GM21576 (cell line): Measurements from ENCODE around the gene CEP57.
"Not testable (repeated sequence)": the region's sequence is repeated elsewhere in the genome, so short reads cannot be mapped to it uniquely, and the experiment has no call there.

ENCODE experiments used
- ATAC-seq: cut with Tn5 transposase; IDR thresholded peaks from one replicate; pipeline ENCODE4 v1.9.1; 2021; ENCODE audit warnings: mild to moderate bottlenecking, moderate library complexity; ENCODE audit not compliant: unreplicated experiment

Gene CEP57

GRCh38 chr11:95795627-95796295, 5.5 kb downstream of the CEP57 start:
- ATAC-seq, result no peak

DNA sequence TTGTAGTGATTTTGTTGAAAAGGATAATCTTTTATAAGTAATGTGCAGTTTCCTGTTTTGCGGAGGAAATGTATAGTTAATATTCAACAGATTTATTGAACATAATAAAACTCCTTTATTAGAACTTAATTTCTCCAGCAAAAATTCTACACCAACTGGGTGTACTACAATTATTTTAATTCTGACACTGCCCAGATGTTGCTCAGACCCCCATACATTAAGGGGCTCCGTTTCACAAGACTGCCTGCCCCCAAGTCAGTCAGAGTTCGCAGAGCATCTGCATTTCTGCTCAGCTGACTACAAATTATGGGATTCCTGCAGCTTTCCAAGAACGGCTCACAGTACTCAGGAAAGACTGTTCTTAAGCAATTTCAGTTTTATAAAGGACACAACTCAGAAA, 6.2 kb downstream of the CEP57 start:
- no peak for ATAC-seq

- no peak for ATAC-seq
Measured at GRCh38 chr11:95799546-95799945, 9.2 kb downstream of the CEP57 start.

DNA sequence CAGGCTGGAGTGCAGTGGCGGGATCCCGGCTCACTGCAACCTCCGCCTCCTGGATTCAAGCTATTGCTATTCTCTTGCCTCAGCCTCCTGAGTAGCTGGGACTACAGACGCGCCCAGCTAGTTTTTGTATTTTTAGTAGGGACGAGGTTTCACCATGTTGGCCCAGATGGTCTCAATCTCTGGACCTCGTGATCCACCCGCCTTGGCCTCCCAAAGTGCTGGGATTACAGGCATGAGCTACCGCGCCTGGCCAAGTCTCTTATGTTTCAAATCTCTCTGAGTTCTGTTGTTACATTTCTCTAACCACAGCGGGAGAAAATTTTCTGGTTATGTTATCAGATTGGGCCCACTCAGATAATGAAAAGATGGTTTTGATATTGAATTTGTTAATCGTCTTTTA, 10.1 kb downstream of the CEP57 start:
- ATAC-seq, result no peak

- no peak for ATAC-seq
Measured at GRCh38 chr11:95802806-95803205, 12.5 kb downstream of the CEP57 start.

DNA sequence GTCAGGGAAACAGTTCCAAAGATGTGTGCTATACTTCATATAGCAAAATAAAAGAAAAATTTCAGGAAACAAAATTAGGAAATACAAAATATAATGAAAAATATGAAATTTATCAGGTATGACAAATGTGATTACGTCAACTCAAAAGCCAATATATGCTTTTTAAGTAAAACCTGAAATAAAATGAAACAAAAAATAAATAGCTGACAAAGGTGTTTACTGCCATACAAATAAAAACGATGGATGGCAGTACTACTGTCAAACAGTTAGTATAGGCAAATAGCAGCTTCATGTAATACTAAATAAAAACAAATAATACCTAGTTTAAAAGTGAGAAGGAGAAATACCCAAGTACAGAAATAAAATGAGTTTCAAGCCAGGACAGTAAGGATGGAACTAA, 13.7 kb downstream of the CEP57 start:
- ATAC-seq, result no peak

- no peak for ATAC-seq
Measured at GRCh38 chr11:95805869-95806268, 15.6 kb downstream of the CEP57 start.

GRCh38 chr11:95806464-95806863, 16.2 kb downstream of the CEP57 start:
- not testable (repeated sequence) for ATAC-seq

- ATAC-seq, result not testable (repeated sequence)
Measured at GRCh38 chr11:95811052-95811451, 20.8 kb downstream of the CEP57 start.

DNA sequence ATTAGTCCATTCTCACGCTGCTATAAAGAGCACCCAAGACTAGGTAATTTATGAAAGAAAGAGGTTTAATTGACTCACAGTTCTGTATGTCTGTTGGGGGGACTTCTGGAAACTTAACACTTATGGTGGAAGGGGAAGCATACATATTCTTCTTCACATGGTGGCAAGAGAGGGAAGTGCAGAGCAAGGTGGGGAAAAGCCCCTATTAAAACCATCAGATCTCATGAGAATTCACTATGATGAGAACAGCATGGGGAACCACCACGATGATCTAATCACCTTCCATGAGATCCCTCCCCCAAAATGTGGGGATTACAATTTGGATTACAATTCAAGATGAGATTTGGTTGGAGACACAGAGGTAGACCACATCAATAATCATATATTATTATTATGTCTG, 25.7 kb downstream of the CEP57 start:
- no peak for ATAC-seq

DNA sequence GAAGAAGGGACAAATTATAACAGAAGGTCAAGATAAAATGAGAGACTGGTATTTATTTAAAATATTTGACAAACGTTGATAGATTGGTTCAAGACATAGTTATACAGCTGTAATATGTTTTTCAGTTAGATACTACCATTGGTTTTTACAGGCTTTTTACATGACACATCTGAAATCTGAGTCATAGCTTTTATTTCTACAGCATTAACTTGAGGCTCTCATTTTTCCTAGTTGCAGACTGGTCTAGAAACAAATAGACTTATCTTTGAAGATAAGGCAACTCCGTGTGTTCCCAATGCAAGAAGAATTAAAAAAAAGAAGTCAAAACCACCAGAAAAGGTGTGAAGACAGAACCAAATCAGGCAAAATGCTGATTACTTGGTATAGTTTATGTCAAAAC, 31.3 kb downstream of the CEP57 start:
- ATAC-seq, result no peak

DNA sequence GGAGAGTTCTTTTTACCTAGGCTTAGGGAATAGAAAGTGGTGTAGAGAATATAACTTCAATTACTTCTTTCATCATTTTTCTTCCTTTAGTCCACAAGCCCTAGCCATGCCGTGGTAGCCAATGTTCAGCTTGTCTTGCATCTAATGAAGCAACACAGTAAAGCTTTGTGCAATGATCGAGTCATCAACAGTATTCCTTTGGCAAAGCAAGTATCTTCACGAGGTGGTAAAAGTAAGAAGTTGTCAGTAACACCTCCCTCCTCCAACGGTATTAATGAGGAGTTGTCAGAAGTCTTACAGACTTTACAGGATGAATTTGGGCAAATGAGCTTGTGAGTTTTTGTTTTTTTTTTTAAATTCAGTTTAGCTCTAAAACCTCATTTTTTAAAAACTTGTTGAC, 37.4 kb downstream of the CEP57 start:
- ATAC-seq, result no peak

- ATAC-seq, result no peak
Measured at GRCh38 chr11:95829580-95830259, 39.4 kb downstream of the CEP57 start.

GRCh38 chr11:95831198-95831883, 41.0 kb downstream of the CEP57 start:
- no peak for ATAC-seq

DNA sequence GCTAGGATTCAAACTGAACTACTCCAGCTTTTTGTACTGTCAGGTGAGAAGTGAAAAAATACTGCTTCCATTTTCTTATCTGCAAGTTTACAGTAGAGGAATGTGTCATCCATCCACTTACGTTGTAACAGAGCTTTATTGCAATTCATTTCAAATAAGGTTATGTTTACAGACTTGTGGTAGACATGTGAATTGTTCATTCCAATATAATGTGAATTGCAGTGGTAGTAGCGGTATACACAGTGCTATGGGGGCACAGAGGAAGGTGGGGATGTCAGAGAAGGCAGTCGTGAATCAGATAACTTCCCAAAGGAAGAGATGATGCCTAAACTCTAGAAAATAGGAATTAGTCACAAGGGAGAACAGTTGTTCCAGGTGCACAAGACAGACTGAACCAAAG, 42.5 kb downstream of the CEP57 start:
- ATAC-seq, result no peak

GRCh38 chr11:95833378-95833777, 43.1 kb downstream of the CEP57 start:
- ATAC-seq, result no peak

- ATAC-seq, result no peak
Measured at GRCh38 chr11:95835351-95835750, 45.1 kb downstream of the CEP57 start.

DNA sequence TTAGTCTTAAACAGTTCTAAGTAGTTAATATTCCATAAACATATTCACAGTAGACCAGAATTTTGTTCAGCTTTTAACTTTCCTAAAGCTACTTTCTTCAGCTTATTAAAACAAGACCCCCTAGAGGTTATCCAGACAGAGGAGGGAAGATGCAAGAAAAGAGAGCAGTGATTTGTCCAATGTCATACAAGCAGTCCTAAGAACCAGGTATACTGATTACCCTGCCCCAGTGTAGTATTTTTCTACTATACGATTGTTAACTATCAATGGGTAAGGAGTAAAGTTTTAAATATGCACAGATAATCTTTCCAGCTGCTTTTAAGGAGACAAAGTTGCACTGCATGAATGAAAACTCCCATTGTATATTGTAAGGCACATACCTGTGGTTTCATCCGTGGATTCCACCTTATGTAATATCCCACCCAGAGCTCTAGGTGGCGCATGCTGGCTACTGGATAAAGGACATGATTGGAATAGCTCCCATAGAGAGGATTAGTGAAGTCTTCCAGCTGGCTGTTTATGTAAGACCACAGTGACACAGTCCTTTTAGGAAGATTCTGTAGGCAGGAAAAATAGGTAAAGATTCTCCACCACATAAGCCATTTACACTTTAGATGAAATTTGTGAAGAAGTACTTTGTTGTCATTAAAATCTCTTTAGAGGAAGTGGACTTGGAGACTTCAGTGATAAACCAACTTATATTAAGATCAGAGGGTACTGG, 45.6 kb downstream of the CEP57 start:
- peak; percentile 90 for ATAC-seq

GRCh38 chr11:95845167-95845566, 54.9 kb downstream of the CEP57 start:
- no peak for ATAC-seq

DNA sequence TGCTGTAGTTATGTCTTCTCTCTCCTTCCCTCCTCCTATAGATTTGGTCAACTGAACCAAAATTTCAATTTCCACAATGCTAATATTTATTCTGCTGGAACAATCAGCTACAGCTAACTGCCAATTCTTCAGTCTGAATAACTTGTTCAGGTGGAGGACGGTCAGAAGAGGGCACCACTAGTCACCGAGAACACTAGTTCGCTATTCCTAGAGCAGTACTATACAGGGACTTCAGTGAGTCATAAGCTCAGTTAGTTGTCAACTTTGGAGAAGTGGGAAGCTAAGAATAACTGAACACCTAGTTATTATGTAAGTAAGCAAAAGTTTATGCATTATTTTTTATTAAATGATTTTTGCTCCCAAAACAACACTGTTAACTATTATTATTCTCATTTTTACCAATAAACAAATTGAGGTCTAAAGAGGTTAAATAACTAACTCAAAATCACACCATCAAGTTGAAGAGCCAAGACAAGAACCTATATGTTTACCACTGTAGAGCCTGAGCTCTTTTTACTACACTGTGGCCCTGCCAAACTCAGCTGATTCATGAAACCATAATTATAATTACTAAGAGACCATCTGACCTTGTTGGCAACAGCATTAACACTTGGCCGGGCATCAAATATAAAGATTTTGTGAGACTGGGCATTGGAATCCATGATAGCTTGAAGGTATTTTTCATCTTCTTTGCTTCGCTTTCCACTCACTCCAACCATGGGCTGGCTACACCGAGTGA, 59.0 kb downstream of the CEP57 start:
- ATAC-seq, result no peak

GRCh38 chr11:95850137-95850536, 59.8 kb downstream of the CEP57 start:
- ATAC-seq, result no peak
